Measurements from ENCODE around the gene IFRD1. TPM values are rescaled to one million over a fixed set of nuclear protein-coding genes. Genes with fewer than 3 reads are reported as not detected.
A peak's percentile ranks its signal among the peaks of the same experiment; 100 is the strongest.
"Not testable (repeated sequence)": the region's sequence is repeated elsewhere in the genome, so short reads cannot be mapped to it uniquely, and the experiment has no call there.

IFRD1 gene
- polyA plus RNA-seq, 1 experiment, result 46.9 TPM

- TF ChIP-seq, protein P1, sequence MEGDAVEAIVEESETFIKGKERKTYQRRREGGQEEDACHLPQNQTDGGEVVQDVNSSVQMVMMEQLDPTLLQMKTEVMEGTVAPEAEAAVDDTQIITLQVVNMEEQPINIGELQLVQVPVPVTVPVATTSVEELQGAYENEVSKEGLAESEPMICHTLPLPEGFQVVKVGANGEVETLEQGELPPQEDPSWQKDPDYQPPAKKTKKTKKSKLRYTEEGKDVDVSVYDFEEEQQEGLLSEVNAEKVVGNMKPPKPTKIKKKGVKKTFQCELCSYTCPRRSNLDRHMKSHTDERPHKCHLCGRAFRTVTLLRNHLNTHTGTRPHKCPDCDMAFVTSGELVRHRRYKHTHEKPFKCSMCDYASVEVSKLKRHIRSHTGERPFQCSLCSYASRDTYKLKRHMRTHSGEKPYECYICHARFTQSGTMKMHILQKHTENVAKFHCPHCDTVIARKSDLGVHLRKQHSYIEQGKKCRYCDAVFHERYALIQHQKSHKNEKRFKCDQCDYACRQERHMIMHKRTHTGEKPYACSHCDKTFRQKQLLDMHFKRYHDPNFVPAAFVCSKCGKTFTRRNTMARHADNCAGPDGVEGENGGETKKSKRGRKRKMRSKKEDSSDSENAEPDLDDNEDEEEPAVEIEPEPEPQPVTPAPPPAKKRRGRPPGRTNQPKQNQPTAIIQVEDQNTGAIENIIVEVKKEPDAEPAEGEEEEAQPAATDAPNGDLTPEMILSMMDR (IDR thresholded peaks at IDR 0.05; ENCODE audit: low read depth, low read length), result no peak
These were observed 65.7 kb downstream of the IFRD1 start for GRCh38 chr7:112515989-112516388.

GRCh38 chr7:112516418-112516817, 66.2 kb downstream of the IFRD1 start:
- H3K9me3 ChIP-seq (ENCODE audit: control insufficient read depth, insufficient read depth, low read length); DNase-seq (ENCODE audit: low read depth, low spot score); CTCF ChIA-PET; POLR2A ChIA-PET; H3K27me3 ChIP-seq (ENCODE audit: control insufficient read depth, insufficient read depth, low read length); H3K4me3 ChIP-seq (ENCODE audit: low read depth, low read length): not testable (repeated sequence)
- peak overlapping the region; percentile 0 for H3K27ac ChIP-seq (ENCODE audit: low read depth, low read length)

More at GRCh38 chr7:112515989-112516388, 65.7 kb downstream of the IFRD1 start:
- DNase-seq (ENCODE audit: low read depth, low spot score), result no peak
- ChIA-PET POLR2A (no interaction called here), CTCF (no interaction called here)
- Histone ChIP-seq H3K9me3 (ENCODE audit: control insufficient read depth, insufficient read depth, low read length) (no peaks in the 10 kb centered on the region), H3K4me3 (ENCODE audit: low read depth, low read length) (no peak overlapping the region), H3K27me3 (ENCODE audit: control insufficient read depth, insufficient read depth, low read length) (peaks cover 6% of the 10 kb centered on the region), H3K27ac (ENCODE audit: low read depth, low read length) (no peak overlapping the region)

DNA sequence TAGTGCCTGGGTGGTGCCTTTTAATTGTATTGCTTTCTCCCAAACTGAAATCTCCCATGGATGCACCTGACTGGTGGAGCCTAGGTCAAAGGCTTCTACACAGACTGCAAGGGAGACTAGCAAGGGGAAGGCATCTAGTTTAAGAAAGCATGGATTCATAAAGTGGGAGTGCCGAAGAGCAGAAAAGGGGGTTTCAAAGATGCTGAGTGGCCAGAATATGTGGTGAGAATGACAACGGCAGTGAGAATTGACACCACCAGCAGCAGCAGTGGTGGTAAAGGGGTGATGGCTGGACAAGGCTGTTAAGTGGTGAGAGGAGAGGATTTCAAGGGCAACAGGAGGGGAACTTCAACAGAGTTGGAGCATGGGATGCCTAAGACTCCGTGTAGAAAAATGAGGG, 67.2 kb downstream of the IFRD1 start:
- no peak for DNase-seq (ENCODE audit: low read depth, low spot score)
- Histone ChIP-seq H3K4me3 (ENCODE audit: low read depth, low read length) (no peak overlapping the region), H3K9me3 (ENCODE audit: control insufficient read depth, insufficient read depth, low read length) (no peaks in the 10 kb centered on the region), H3K27ac (ENCODE audit: low read depth, low read length) (no peak overlapping the region), H3K27me3 (ENCODE audit: control insufficient read depth, insufficient read depth, low read length) (peaks cover 10% of the 10 kb centered on the region)
- POLR2A ChIA-PET, result no interaction called here
- CTCF ChIA-PET, result no interaction called here
- TF ChIP-seq, protein P1 (IDR thresholded peaks at IDR 0.05; ENCODE audit: low read depth, low read length), result no peak

DNA sequence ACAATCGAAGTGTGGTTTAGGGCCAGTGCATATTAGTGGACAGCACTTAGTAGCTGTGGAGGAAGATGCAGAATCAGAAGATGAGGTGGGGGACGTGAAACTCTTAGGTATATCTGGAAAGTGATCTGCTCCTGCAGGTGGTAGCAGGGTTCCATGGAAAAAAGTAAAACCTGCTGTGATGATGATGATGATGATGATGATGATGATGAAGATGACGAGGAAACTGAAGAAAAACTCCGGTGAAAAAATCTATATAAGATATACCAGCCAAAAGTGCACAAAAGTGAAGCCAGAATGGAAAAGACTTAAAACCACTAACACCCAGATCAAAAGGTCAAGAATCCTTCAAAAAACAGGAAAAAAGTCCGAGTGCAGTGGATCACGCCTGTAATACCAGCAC, 70.5 kb downstream of the IFRD1 start:
- TF ChIP-seq, protein P1 (IDR thresholded peaks at IDR 0.05; ENCODE audit: low read depth, low read length), result no peak
- DNase-seq (ENCODE audit: low read depth, low spot score), result no peak
- ChIA-PET POLR2A (no interaction called here), CTCF (interaction anchor here (1.1 kb wide), 1 partner anchor 29 kb away, joined by 4 read pairs; no protein-coding TSS in a partner anchor)
- peaks cover 15% of the 10 kb centered on the region for H3K27me3 ChIP-seq (ENCODE audit: control insufficient read depth, insufficient read depth, low read length)
- H3K9me3 ChIP-seq (ENCODE audit: control insufficient read depth, insufficient read depth, low read length), result no peaks in the 10 kb centered on the region
- H3K4me3 ChIP-seq (ENCODE audit: low read depth, low read length), result no peak overlapping the region
- no peak overlapping the region for H3K27ac ChIP-seq (ENCODE audit: low read depth, low read length)

DNA sequence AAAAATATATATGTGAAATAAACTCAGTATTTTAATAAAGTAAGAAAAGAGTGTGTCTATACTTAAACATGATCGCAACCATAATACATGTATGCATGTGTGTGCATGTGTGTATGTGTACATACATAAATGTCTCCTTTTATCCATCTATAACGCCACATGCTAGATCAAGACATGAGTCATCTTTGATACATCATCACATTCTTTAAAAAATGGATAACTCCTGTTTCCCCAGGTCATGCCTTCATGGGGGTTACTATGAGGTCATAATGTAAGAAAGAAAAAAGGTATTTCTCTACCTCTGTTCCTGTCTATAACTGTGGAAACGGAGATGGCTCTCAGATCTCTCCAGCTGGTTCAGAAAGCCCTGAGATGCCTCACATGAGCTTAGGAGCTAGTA, 71.7 kb downstream of the IFRD1 start:
- TF ChIP-seq, protein P1 (IDR thresholded peaks at IDR 0.05; ENCODE audit: low read depth, low read length), result no peak
- CTCF ChIA-PET, result no interaction called here

GRCh38 chr7:112523871-112524270, 73.6 kb downstream of the IFRD1 start:
- Histone ChIP-seq H3K4me3 (ENCODE audit: low read depth, low read length) (no peak overlapping the region), H3K27me3 (ENCODE audit: control insufficient read depth, insufficient read depth, low read length) (peaks cover 14% of the 10 kb centered on the region), H3K27ac (ENCODE audit: low read depth, low read length) (no peak overlapping the region), H3K9me3 (ENCODE audit: control insufficient read depth, insufficient read depth, low read length) (no peaks in the 10 kb centered on the region)
- ChIA-PET POLR2A (no interaction called here), CTCF (interaction anchor here (1.3 kb wide), 1 partner anchor 26 kb away, joined by 4 read pairs; no protein-coding TSS in a partner anchor)
- DNase-seq (ENCODE audit: low read depth, low spot score), result no peak
- TF ChIP-seq, protein P1 (IDR thresholded peaks at IDR 0.05; ENCODE audit: low read depth, low read length), result no peak

More for the DNA sequence above, 71.7 kb downstream of the IFRD1 start:
- POLR2A ChIA-PET, result no interaction called here
- Histone ChIP-seq H3K4me3 (ENCODE audit: low read depth, low read length) (no peak overlapping the region), H3K27me3 (ENCODE audit: control insufficient read depth, insufficient read depth, low read length) (peaks cover 15% of the 10 kb centered on the region), H3K27ac (ENCODE audit: low read depth, low read length) (no peak overlapping the region), H3K9me3 (ENCODE audit: control insufficient read depth, insufficient read depth, low read length) (no peaks in the 10 kb centered on the region)
- no peak for DNase-seq (ENCODE audit: low read depth, low spot score)
